ENCODE measurements around the gene GALR2.
"Not testable (repeated sequence)": the region's sequence is repeated elsewhere in the genome, so short reads cannot be mapped to it uniquely, and the experiment has no call there.

Gene GALR2

GRCh38 chr17:76051561-76051960 lies 23.0 kb upstream of the GALR2 start:
- no peak for DNase-seq (ENCODE audit: low read depth in 2 of 2)
- no peak overlapping the region for H3K4me3 ChIP-seq (replicated peaks in 1 of 2; ENCODE audit: low read depth in 2 of 2, low read length in 2 of 2)
- TF ChIP-seq CTCF (IDR thresholded peaks at IDR 0.05; ENCODE audit: low read depth, low read length) = no peak

- TF ChIP-seq CTCF (IDR thresholded peaks at IDR 0.05; ENCODE audit: low read depth, low read length) = no peak
- H3K4me3 ChIP-seq (replicated peaks in 1 of 2; ENCODE audit: low read depth in 2 of 2, low read length in 2 of 2) = no peak overlapping the region
- peak; percentile 73 to 84 for DNase-seq (ENCODE audit: low read depth in 2 of 2)
These were observed 21.1 kb upstream of the GALR2 start for GRCh38 chr17:76053246-76054111.

GRCh38 chr17:76054112-76054476 lies 20.5 kb upstream of the GALR2 start:
- no peak overlapping the region for H3K4me3 ChIP-seq (replicated peaks in 1 of 2; ENCODE audit: low read depth in 2 of 2, low read length in 2 of 2)
- DNase-seq (ENCODE audit: low read depth in 2 of 2) = peak in 1 of 2 donors; percentile 64
- TF ChIP-seq CTCF (IDR thresholded peaks at IDR 0.05; ENCODE audit: low read depth, low read length) = no peak

GRCh38 chr17:76056882-76057281 lies 17.7 kb upstream of the GALR2 start:
- H3K4me3 ChIP-seq (replicated peaks in 1 of 2; ENCODE audit: low read depth in 2 of 2, low read length in 2 of 2) = no peak overlapping the region
- no peak for DNase-seq (ENCODE audit: low read depth in 2 of 2)
- TF ChIP-seq CTCF (IDR thresholded peaks at IDR 0.05; ENCODE audit: low read depth, low read length) = no peak

- H3K4me3 ChIP-seq (replicated peaks in 1 of 2; ENCODE audit: low read depth in 2 of 2, low read length in 2 of 2); DNase-seq (ENCODE audit: low read depth in 2 of 2): not testable (repeated sequence)
These were observed 16.3 kb upstream of the GALR2 start for GRCh38 chr17:76058264-76058663.

- no peak for DNase-seq (ENCODE audit: low read depth in 2 of 2)
- no peak overlapping the region for H3K4me3 ChIP-seq (replicated peaks in 1 of 2; ENCODE audit: low read depth in 2 of 2, low read length in 2 of 2)
- TF ChIP-seq CTCF (IDR thresholded peaks at IDR 0.05; ENCODE audit: low read depth, low read length) = no peak
These were observed 10.6 kb upstream of the GALR2 start for GRCh38 chr17:76063875-76064546.

- no peak for TF ChIP-seq CTCF (IDR thresholded peaks at IDR 0.05; ENCODE audit: low read depth, low read length)
- DNase-seq (ENCODE audit: low read depth in 2 of 2) = no peak
These were observed 8.8 kb upstream of the GALR2 start for GRCh38 chr17:76065775-76066174.

More at GRCh38 chr17:76065775-76066174, 8.8 kb upstream of the GALR2 start:
- H3K4me3 ChIP-seq (replicated peaks in 1 of 2; ENCODE audit: low read depth in 2 of 2, low read length in 2 of 2) = no peak overlapping the region
